Measurements from ENCODE around the gene CEP44.

Gene CEP44

GRCh38 chr4:174318829-174319764, 35.4 kb downstream of the CEP44 start:
- no peak for TF ChIP-seq POLR2A (IDR thresholded peaks at IDR 0.05; ENCODE audit: extremely low read depth, insufficient read length)
- TF ChIP-seq CTCF (IDR thresholded peaks at IDR 0.05; ENCODE audit: low read depth, low read length): no peak
- no peak for TF ChIP-seq MYC (IDR thresholded peaks at IDR 0.05; ENCODE audit: low read depth, low read length)
- TF ChIP-seq MAX (IDR thresholded peaks at IDR 0.05; ENCODE audit: low read depth, low read length): no peak
- DNase-seq (ENCODE audit: low read depth): peak; percentile 48
- H3K4me3 ChIP-seq (ENCODE audit: low read depth, low read length): no peak overlapping the region

GRCh38 chr4:174320494-174321199, 36.9 kb downstream of the CEP44 start:
- DNase-seq (ENCODE audit: low read depth): no peak
- no peak overlapping the region for H3K4me3 ChIP-seq (ENCODE audit: low read depth, low read length)
- TF ChIP-seq MAX (IDR thresholded peaks at IDR 0.05; ENCODE audit: low read depth, low read length): no peak
- TF ChIP-seq POLR2A (IDR thresholded peaks at IDR 0.05; ENCODE audit: extremely low read depth, insufficient read length): no peak
- TF ChIP-seq MYC (IDR thresholded peaks at IDR 0.05; ENCODE audit: low read depth, low read length): no peak
- no peak for TF ChIP-seq CTCF (IDR thresholded peaks at IDR 0.05; ENCODE audit: low read depth, low read length)

- DNase-seq (ENCODE audit: low read depth): no peak
- TF ChIP-seq POLR2A (IDR thresholded peaks at IDR 0.05; ENCODE audit: extremely low read depth, insufficient read length) (no peak), MYC (IDR thresholded peaks at IDR 0.05; ENCODE audit: low read depth, low read length) (no peak), MAX (IDR thresholded peaks at IDR 0.05; ENCODE audit: low read depth, low read length) (no peak), CTCF (IDR thresholded peaks at IDR 0.05; ENCODE audit: low read depth, low read length) (no peak)
- no peak overlapping the region for H3K4me3 ChIP-seq (ENCODE audit: low read depth, low read length)
These were observed 40.5 kb downstream of the CEP44 start for GRCh38 chr4:174324236-174324635.

- TF ChIP-seq CTCF (IDR thresholded peaks at IDR 0.05; ENCODE audit: low read depth, low read length): no peak
- TF ChIP-seq MAX (IDR thresholded peaks at IDR 0.05; ENCODE audit: low read depth, low read length): no peak
- no peak for TF ChIP-seq POLR2A (IDR thresholded peaks at IDR 0.05; ENCODE audit: extremely low read depth, insufficient read length)
- no peak for TF ChIP-seq MYC (IDR thresholded peaks at IDR 0.05; ENCODE audit: low read depth, low read length)
- DNase-seq (ENCODE audit: low read depth): no peak
These were observed 41.0 kb downstream of the CEP44 start for GRCh38 chr4:174324725-174325124.

GRCh38 chr4:174332741-174333493, 49.2 kb downstream of the CEP44 start:
- no peak for DNase-seq (ENCODE audit: low read depth)
- no peak overlapping the region for H3K4me3 ChIP-seq (ENCODE audit: low read depth, low read length)
- no peak for TF ChIP-seq MYC (IDR thresholded peaks at IDR 0.05; ENCODE audit: low read depth, low read length)

More at GRCh38 chr4:174324725-174325124, 41.0 kb downstream of the CEP44 start:
- no peak overlapping the region for H3K4me3 ChIP-seq (ENCODE audit: low read depth, low read length)

Data from NB4 (cell line).